OCI-LY3 (cell line): Measurements from ENCODE around the gene IL21.

ENCODE experiments used
- H2AFZ ChIP-seq: fragments of 200-600, 300-600 bp; shearing (Covaris generic); 2 replicates; pipeline ENCODE4 v1.6.0; 2014; ENCODE audit warnings: antibody characterized with exemption, low read depth, low read length
- H3K27ac ChIP-seq: fragments of 200-600, 300-600 bp; sonication (generic); 2 replicates; pipeline ENCODE4 v1.5.1; 2014; ENCODE audit warnings: mild to moderate bottlenecking, low read length, moderate library complexity, mixed read lengths
- H3K27me3 ChIP-seq: fragments of 200-600, 300-600 bp; sonication (generic); 2 replicates; pipeline ENCODE4 v1.6.1; 2014; ENCODE audit warnings: low read depth, low read length, mixed read lengths
- H3K36me3 ChIP-seq: fragments of 200-600, 300-600 bp; sonication (generic); replicated peaks from 2 replicates; pipeline ENCODE3; 2014; ENCODE audit warnings: low read depth, low read length, mixed read lengths
- H3K4me1 ChIP-seq: fragments of 300-600, 200-600 bp; sonication (generic); 2 replicates; pipeline ENCODE4 v1.6.1; 2014; ENCODE audit warnings: low read length, mixed read lengths
- H3K4me2 ChIP-seq: fragments of 200-600, 300-600 bp; sonication (generic); 2 replicates; pipeline ENCODE4 v1.6.1; 2014; ENCODE audit warnings: low read length, mixed read lengths
- H3K4me3 ChIP-seq: fragments of 300-600, 200-600 bp; sonication (generic); 2 replicates; pipeline ENCODE4 v1.5.1; 2014; ENCODE audit warnings: antibody characterized with exemption, mild to moderate bottlenecking, low read length, moderate library complexity
- H3K79me2 ChIP-seq: fragments of 300-600, 200-600 bp; shearing (Covaris generic); 2 replicates; pipeline ENCODE4 v1.6.1; 2014; ENCODE audit warnings: mild to moderate bottlenecking, low read length, mixed read lengths
- H3K9ac ChIP-seq: fragments of 300-600, 200-600 bp; shearing (Covaris generic); 2 replicates; pipeline ENCODE4 v1.6.0; 2014; ENCODE audit warnings: mild to moderate bottlenecking, low read length, moderate library complexity
- H3K9me3 ChIP-seq: fragments of 200-600, 300-600 bp; shearing (Covaris generic); 2 replicates; pipeline ENCODE4 v1.6.1; 2014; ENCODE audit warnings: low read length, mixed read lengths; ENCODE audit not compliant: insufficient read depth
- H4K20me1 ChIP-seq: fragments of 200-600, 300-600 bp; sonication (generic); 2 replicates; pipeline ENCODE4 v1.6.1; 2016; ENCODE audit warnings: low read length, mixed read lengths; ENCODE audit not compliant: insufficient read depth
- CTCF ChIP-seq: fragments of 200-600, 300-600 bp; sonication (generic); IDR thresholded peaks from 2 replicates; pipeline ENCODE4 v1.5.1; 2014; ENCODE audit warnings: antibody characterized with exemption, low read length, low read depth
- EZH2phosphoT487 ChIP-seq: fragments of 200-600 bp; shearing (Covaris generic); IDR thresholded peaks from 2 replicates; pipeline ENCODE4 v1.6.1; 2018; ENCODE audit warnings: antibody characterized with exemption, mixed run types, low read depth

The IL21 gene

GRCh38 chr4:122603156-122603574 lies 17.7 kb downstream of the IL21 start:
- Histone ChIP-seq H3K4me3 (no peak overlapping the region), H2AFZ (no peak overlapping the region), H3K9me3 (no peaks in the 10 kb centered on the region), H3K79me2 (no peaks in the 10 kb centered on the region), H3K4me1 (peaks cover 12% of the 10 kb centered on the region), H3K36me3 (no peaks in the 10 kb centered on the region), H3K27ac (no peak overlapping the region), H3K9ac (no peak overlapping the region), H3K27me3 (peaks cover 18% of the 10 kb centered on the region), H3K4me2 (peak overlapping the region; percentile 84), H4K20me1 (no peaks in the 10 kb centered on the region)
- TF ChIP-seq CTCF (no peak), EZH2phosphoT487 (no peak)

- no peaks in the 10 kb centered on the region for H3K9me3 ChIP-seq
- H3K27ac ChIP-seq = no peak overlapping the region
- peak overlapping the region; percentile 20; the same call in 1 of the 2 replicates for H3K9ac ChIP-seq
- TF ChIP-seq EZH2phosphoT487 = no peak
- TF ChIP-seq CTCF = peak; percentile 84
- no peaks in the 10 kb centered on the region for H3K79me2 ChIP-seq
- peak overlapping the region; percentile 84 for H3K4me2 ChIP-seq
- H3K36me3 ChIP-seq = no peaks in the 10 kb centered on the region
- peak overlapping the region; percentile 72 for H2AFZ ChIP-seq
- H4K20me1 ChIP-seq = no peaks in the 10 kb centered on the region
- H3K4me1 ChIP-seq = peaks cover 12% of the 10 kb centered on the region
- peaks cover 18% of the 10 kb centered on the region for H3K27me3 ChIP-seq
- peak overlapping the region; percentile 72 for H3K4me3 ChIP-seq
Observed at GRCh38 chr4:122602277-122603142, 18.4 kb downstream of the IL21 start.

GRCh38 chr4:122591196-122591595 lies 29.7 kb downstream of the IL21 start:
- Histone ChIP-seq H4K20me1 (no peaks in the 10 kb centered on the region), H3K27ac (no peak overlapping the region), H3K36me3 (no peaks in the 10 kb centered on the region), H3K4me2 (no peak overlapping the region), H3K79me2 (no peaks in the 10 kb centered on the region), H3K4me3 (no peak overlapping the region), H3K27me3 (no peaks in the 10 kb centered on the region), H3K9me3 (no peaks in the 10 kb centered on the region), H3K9ac (no peak overlapping the region), H2AFZ (no peak overlapping the region), H3K4me1 (no peaks in the 10 kb centered on the region)
- no peak for TF ChIP-seq EZH2phosphoT487
- TF ChIP-seq CTCF = no peak

GRCh38 chr4:122588453-122589238 lies 32.2 kb downstream of the IL21 start:
- H3K9ac ChIP-seq = no peak overlapping the region
- no peaks in the 10 kb centered on the region for H3K36me3 ChIP-seq
- H3K27me3 ChIP-seq = no peaks in the 10 kb centered on the region
- no peak overlapping the region for H2AFZ ChIP-seq
- no peak overlapping the region for H3K27ac ChIP-seq
- H3K4me1 ChIP-seq = no peaks in the 10 kb centered on the region
- H3K9me3 ChIP-seq = no peaks in the 10 kb centered on the region
- no peak overlapping the region for H3K4me2 ChIP-seq
- TF ChIP-seq EZH2phosphoT487 = no peak
- no peak for TF ChIP-seq CTCF
- H3K79me2 ChIP-seq = no peaks in the 10 kb centered on the region
- H4K20me1 ChIP-seq = no peaks in the 10 kb centered on the region
- H3K4me3 ChIP-seq = no peak overlapping the region
